OCI-LY3 (cell line): ENCODE measurements around the gene PLEKHA7.

Source experiments
- H2AFZ ChIP-seq: fragments of 200-600, 300-600 bp; shearing (Covaris generic); 2 replicates; pipeline ENCODE4 v1.6.0; 2014; ENCODE audit warnings: antibody characterized with exemption, low read depth, low read length
- H3K27ac ChIP-seq: fragments of 200-600, 300-600 bp; sonication (generic); 2 replicates; pipeline ENCODE4 v1.5.1; 2014; ENCODE audit warnings: mild to moderate bottlenecking, low read length, moderate library complexity, mixed read lengths
- H3K27me3 ChIP-seq: fragments of 200-600, 300-600 bp; sonication (generic); 2 replicates; pipeline ENCODE4 v1.6.1; 2014; ENCODE audit warnings: low read depth, low read length, mixed read lengths
- H3K36me3 ChIP-seq: fragments of 200-600, 300-600 bp; sonication (generic); replicated peaks from 2 replicates; pipeline ENCODE3; 2014; ENCODE audit warnings: low read depth, low read length, mixed read lengths
- H3K4me1 ChIP-seq: fragments of 300-600, 200-600 bp; sonication (generic); 2 replicates; pipeline ENCODE4 v1.6.1; 2014; ENCODE audit warnings: low read length, mixed read lengths
- H3K4me2 ChIP-seq: fragments of 200-600, 300-600 bp; sonication (generic); 2 replicates; pipeline ENCODE4 v1.6.1; 2014; ENCODE audit warnings: low read length, mixed read lengths
- H3K4me3 ChIP-seq: fragments of 300-600, 200-600 bp; sonication (generic); 2 replicates; pipeline ENCODE4 v1.5.1; 2014; ENCODE audit warnings: antibody characterized with exemption, mild to moderate bottlenecking, low read length, moderate library complexity
- H3K79me2 ChIP-seq: fragments of 300-600, 200-600 bp; shearing (Covaris generic); 2 replicates; pipeline ENCODE4 v1.6.1; 2014; ENCODE audit warnings: mild to moderate bottlenecking, low read length, mixed read lengths
- H3K9ac ChIP-seq: fragments of 300-600, 200-600 bp; shearing (Covaris generic); 2 replicates; pipeline ENCODE4 v1.6.0; 2014; ENCODE audit warnings: mild to moderate bottlenecking, low read length, moderate library complexity
- H3K9me3 ChIP-seq: fragments of 200-600, 300-600 bp; shearing (Covaris generic); 2 replicates; pipeline ENCODE4 v1.6.1; 2014; ENCODE audit warnings: low read length, mixed read lengths; ENCODE audit not compliant: insufficient read depth
- H4K20me1 ChIP-seq: fragments of 200-600, 300-600 bp; sonication (generic); 2 replicates; pipeline ENCODE4 v1.6.1; 2016; ENCODE audit warnings: low read length, mixed read lengths; ENCODE audit not compliant: insufficient read depth
- CTCF ChIP-seq: fragments of 200-600, 300-600 bp; sonication (generic); IDR thresholded peaks from 2 replicates; pipeline ENCODE4 v1.5.1; 2014; ENCODE audit warnings: antibody characterized with exemption, low read length, low read depth
- EZH2phosphoT487 ChIP-seq: fragments of 200-600 bp; shearing (Covaris generic); IDR thresholded peaks from 2 replicates; pipeline ENCODE4 v1.6.1; 2018; ENCODE audit warnings: antibody characterized with exemption, mixed run types, low read depth

The PLEKHA7 gene

GRCh38 chr11:16784097-16784496 lies 230.1 kb downstream of the PLEKHA7 start:
- no peak overlapping the region for H2AFZ ChIP-seq
- H4K20me1 ChIP-seq = no peaks in the 10 kb centered on the region
- no peak overlapping the region for H3K9ac ChIP-seq
- H3K79me2 ChIP-seq = no peaks in the 10 kb centered on the region
- H3K27me3 ChIP-seq = no peaks in the 10 kb centered on the region
- H3K4me3 ChIP-seq = no peak overlapping the region
- no peaks in the 10 kb centered on the region for H3K36me3 ChIP-seq
- no peak overlapping the region for H3K4me2 ChIP-seq
- no peak overlapping the region for H3K27ac ChIP-seq
- H3K9me3 ChIP-seq = no peaks in the 10 kb centered on the region
- TF ChIP-seq EZH2phosphoT487 (no peak), CTCF (no peak)
- H3K4me1 ChIP-seq = no peaks in the 10 kb centered on the region

GRCh38 chr11:16783321-16783801 lies 230.9 kb downstream of the PLEKHA7 start:
- no peaks in the 10 kb centered on the region for H3K36me3 ChIP-seq
- no peak for TF ChIP-seq EZH2phosphoT487
- no peak for TF ChIP-seq CTCF
- no peaks in the 10 kb centered on the region for H3K27me3 ChIP-seq
- H4K20me1 ChIP-seq = no peaks in the 10 kb centered on the region
- H2AFZ ChIP-seq = no peak overlapping the region
- no peaks in the 10 kb centered on the region for H3K4me1 ChIP-seq
- no peak overlapping the region for H3K27ac ChIP-seq
- no peaks in the 10 kb centered on the region for H3K79me2 ChIP-seq
- H3K9ac ChIP-seq = no peak overlapping the region
- no peaks in the 10 kb centered on the region for H3K9me3 ChIP-seq
- H3K4me2 ChIP-seq = no peak overlapping the region
- H3K4me3 ChIP-seq = no peak overlapping the region

- no peaks in the 10 kb centered on the region for H4K20me1 ChIP-seq
- H3K9me3 ChIP-seq = no peaks in the 10 kb centered on the region
- no peaks in the 10 kb centered on the region for H3K79me2 ChIP-seq
- no peaks in the 10 kb centered on the region for H3K36me3 ChIP-seq
- H3K4me3 ChIP-seq = no peak overlapping the region
- no peak overlapping the region for H3K4me2 ChIP-seq
- H2AFZ ChIP-seq = no peak overlapping the region
- H3K27me3 ChIP-seq = no peaks in the 10 kb centered on the region
- TF ChIP-seq CTCF (no peak), EZH2phosphoT487 (no peak)
- H3K27ac ChIP-seq = no peak overlapping the region
- no peak overlapping the region for H3K9ac ChIP-seq
- H3K4me1 ChIP-seq = no peaks in the 10 kb centered on the region
These were observed 232.0 kb downstream of the PLEKHA7 start for GRCh38 chr11:16781936-16782919.

- Histone ChIP-seq H3K27ac (no peak overlapping the region), H3K79me2 (no peaks in the 10 kb centered on the region), H3K27me3 (no peaks in the 10 kb centered on the region), H3K4me3 (no peak overlapping the region), H3K4me1 (no peaks in the 10 kb centered on the region), H3K4me2 (no peak overlapping the region), H3K9me3 (no peaks in the 10 kb centered on the region), H3K9ac (no peak overlapping the region), H4K20me1 (no peaks in the 10 kb centered on the region), H3K36me3 (no peaks in the 10 kb centered on the region), H2AFZ (no peak overlapping the region)
- no peak for TF ChIP-seq EZH2phosphoT487
- TF ChIP-seq CTCF = no peak
These were observed 233.3 kb downstream of the PLEKHA7 start for GRCh38 chr11:16780698-16781550.
